ENCODE results near the gene DNAJB6. TPM values are rescaled to one million over a fixed set of nuclear protein-coding genes. Genes with fewer than 3 reads are reported as not detected.

Gene DNAJB6
- polyA plus RNA-seq, 3 donors: 66.6 to 117 (median 116) TPM

GRCh38 chr7:157312941-157313340, 23.9 kb upstream of the DNAJB6 start:
- no peaks in the 10 kb centered on the region for H3K79me2 ChIP-seq (ENCODE audit: insufficient read depth, low read length)
- H3K27ac ChIP-seq (ENCODE audit: low read depth in 1 of 2, low read length in 2 of 2): no peak overlapping the region
- Mint-ChIP-seq H3K4me1 (peaks cover 4% of the 10 kb centered on the region), H3K9me3 (peaks cover 0 to 4% (median 0%) of the 10 kb centered on the region in 7 donors), H3K27me3 (ENCODE audit: low read depth in 3 of 3) (peaks cover 0 to 1% (median 0%) of the 10 kb centered on the region in 3 donors), H3K4me3 (no peak overlapping the region), H3K36me3 (no peaks in the 10 kb centered on the region), H3K27ac (no peak overlapping the region)
- H2AFZ ChIP-seq (ENCODE audit: insufficient read depth, low read depth, low read length, poor library complexity, severe bottlenecking): no peak overlapping the region
- H3K9ac ChIP-seq (ENCODE audit: insufficient read depth, low read length, poor library complexity, severe bottlenecking): no peak overlapping the region
- H3K4me1 ChIP-seq (ENCODE audit: control insufficient read depth in 1 of 2, insufficient read depth in 2 of 2, low read length in 2 of 2): peaks cover 2% of the 10 kb centered on the region in 2 donors
- no peak overlapping the region for H3K4me3 ChIP-seq (replicated peaks in 1 of 3; ENCODE audit: low read depth in 2 of 3, low read length in 3 of 3)
- DNase-seq: no peak
- WGBS (ENCODE audit: insufficient coverage): 0% methylated on average over 4 of the region's 7 CpGs
- no peak for TF ChIP-seq CTCF (IDR thresholded peaks at IDR 0.05)
- H3K4me2 ChIP-seq (replicated peaks; ENCODE audit: extremely low read depth, low read length, poor library complexity, severe bottlenecking): no peak overlapping the region
- no peaks in the 10 kb centered on the region for H3K9me3 ChIP-seq (replicated peaks in 1 of 2; ENCODE audit: control insufficient read depth in 1 of 2, insufficient read depth in 1 of 2, low read length in 2 of 2)
- intact Hi-C loops (cut with micrococcal nuclease): no loop called here
- no peaks in the 10 kb centered on the region for H4K20me1 ChIP-seq (ENCODE audit: insufficient read depth, low read length)
- no peaks in the 10 kb centered on the region for H3K27me3 ChIP-seq (ENCODE audit: control insufficient read depth in 2 of 2, insufficient read depth in 2 of 2, low read length in 2 of 2)
- no peaks in the 10 kb centered on the region for H3K36me3 ChIP-seq (replicated peaks in 1 of 2; ENCODE audit: control insufficient read depth in 1 of 2, insufficient read depth in 2 of 2, low read length in 2 of 2)

GRCh38 chr7:157313645-157314044, 23.2 kb upstream of the DNAJB6 start:
- no peak overlapping the region for H3K4me2 ChIP-seq (replicated peaks; ENCODE audit: extremely low read depth, low read length, poor library complexity, severe bottlenecking)
- H3K4me3 ChIP-seq (replicated peaks in 1 of 3; ENCODE audit: low read depth in 2 of 3, low read length in 3 of 3): no peak overlapping the region
- H3K36me3 ChIP-seq (replicated peaks in 1 of 2; ENCODE audit: control insufficient read depth in 1 of 2, insufficient read depth in 2 of 2, low read length in 2 of 2): no peaks in the 10 kb centered on the region
- no peak for DNase-seq
- H3K4me1 ChIP-seq (ENCODE audit: control insufficient read depth in 1 of 2, insufficient read depth in 2 of 2, low read length in 2 of 2): peaks cover 9% of the 10 kb centered on the region in 2 donors
- H3K27ac ChIP-seq (ENCODE audit: low read depth in 1 of 2, low read length in 2 of 2): no peak overlapping the region
- no peaks in the 10 kb centered on the region for H3K9me3 ChIP-seq (replicated peaks in 1 of 2; ENCODE audit: control insufficient read depth in 1 of 2, insufficient read depth in 1 of 2, low read length in 2 of 2)
- WGBS (ENCODE audit: insufficient coverage): over 99% methylated on average over 14 of the region's 15 CpGs
- H3K27ac Mint-ChIP-seq: no peak overlapping the region
- peaks cover 0 to 2% (median 0%) of the 10 kb centered on the region in 7 donors for H3K9me3 Mint-ChIP-seq
- intact Hi-C loops (cut with micrococcal nuclease): no loop called here
- peaks cover 11% of the 10 kb centered on the region for H3K4me1 Mint-ChIP-seq
- H3K79me2 ChIP-seq (ENCODE audit: insufficient read depth, low read length): no peaks in the 10 kb centered on the region
- no peaks in the 10 kb centered on the region for H4K20me1 ChIP-seq (ENCODE audit: insufficient read depth, low read length)
- no peak overlapping the region for H3K9ac ChIP-seq (ENCODE audit: insufficient read depth, low read length, poor library complexity, severe bottlenecking)
- H3K4me3 Mint-ChIP-seq: no peak overlapping the region
- H3K36me3 Mint-ChIP-seq: no peaks in the 10 kb centered on the region
- H3K27me3 ChIP-seq (ENCODE audit: control insufficient read depth in 2 of 2, insufficient read depth in 2 of 2, low read length in 2 of 2): no peaks in the 10 kb centered on the region
- no peak overlapping the region for H2AFZ ChIP-seq (ENCODE audit: insufficient read depth, low read depth, low read length, poor library complexity, severe bottlenecking)
- no peak for TF ChIP-seq CTCF (IDR thresholded peaks at IDR 0.05)
- peaks cover 0 to 1% (median 0%) of the 10 kb centered on the region in 3 donors for H3K27me3 Mint-ChIP-seq (ENCODE audit: low read depth in 3 of 3)
